GM06990 (cell line): ENCODE results near the gene ADORA2A.

Experiments
- DNase-seq: peaks from one replicate; pipeline ENCODE4 v3.0.0-alpha.2; 2011; ENCODE audit not compliant: insufficient read length; ENCODE audit errors: extremely low read depth
- H3K27me3 ChIP-seq: replicated peaks from 2 replicates; pipeline ENCODE4 v1.6.0; 2011; ENCODE audit warnings: low read length; ENCODE audit not compliant: control insufficient read depth, insufficient read depth
- H3K36me3 ChIP-seq: 2 replicates; pipeline ENCODE4 v1.5.1; 2011; ENCODE audit warnings: low read length; ENCODE audit not compliant: control insufficient read depth, insufficient read depth
- H3K4me3 ChIP-seq: replicated peaks from 2 replicates; pipeline ENCODE4 v1.5.1; 2011; ENCODE audit warnings: low read depth, mild to moderate bottlenecking, control low read depth, low read length
- TF ChIP-seq, protein P1 (sequence below): IDR thresholded peaks from 2 replicates; pipeline ENCODE4 v1.5.1; 2011; ENCODE audit warnings: low read length, control low read depth, mild to moderate bottlenecking, inconsistent platforms; ENCODE audit not compliant: insufficient read depth, poor library complexity, severe bottlenecking

The ADORA2A gene

DNA sequence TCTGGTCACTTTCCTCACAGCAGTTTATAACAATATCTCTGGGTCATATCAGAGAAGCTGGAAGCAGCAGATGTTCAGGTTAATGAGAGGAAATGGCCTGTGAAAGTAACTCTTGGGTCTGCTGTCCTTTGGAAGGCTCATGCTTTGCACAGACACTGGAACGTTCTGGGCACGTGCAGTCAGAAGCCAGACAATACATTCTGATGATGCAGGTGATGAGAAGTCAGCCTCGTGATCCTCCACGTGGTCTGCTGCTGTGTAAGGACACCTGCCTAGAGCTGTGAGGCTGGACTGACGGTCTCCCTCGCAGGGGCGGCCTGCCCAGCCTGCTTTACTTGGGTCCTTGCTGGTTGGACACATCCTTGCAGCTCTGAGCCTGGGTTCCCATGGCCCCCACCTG lies 18.8 kb upstream of the ADORA2A start:
- TF ChIP-seq, protein P1, sequence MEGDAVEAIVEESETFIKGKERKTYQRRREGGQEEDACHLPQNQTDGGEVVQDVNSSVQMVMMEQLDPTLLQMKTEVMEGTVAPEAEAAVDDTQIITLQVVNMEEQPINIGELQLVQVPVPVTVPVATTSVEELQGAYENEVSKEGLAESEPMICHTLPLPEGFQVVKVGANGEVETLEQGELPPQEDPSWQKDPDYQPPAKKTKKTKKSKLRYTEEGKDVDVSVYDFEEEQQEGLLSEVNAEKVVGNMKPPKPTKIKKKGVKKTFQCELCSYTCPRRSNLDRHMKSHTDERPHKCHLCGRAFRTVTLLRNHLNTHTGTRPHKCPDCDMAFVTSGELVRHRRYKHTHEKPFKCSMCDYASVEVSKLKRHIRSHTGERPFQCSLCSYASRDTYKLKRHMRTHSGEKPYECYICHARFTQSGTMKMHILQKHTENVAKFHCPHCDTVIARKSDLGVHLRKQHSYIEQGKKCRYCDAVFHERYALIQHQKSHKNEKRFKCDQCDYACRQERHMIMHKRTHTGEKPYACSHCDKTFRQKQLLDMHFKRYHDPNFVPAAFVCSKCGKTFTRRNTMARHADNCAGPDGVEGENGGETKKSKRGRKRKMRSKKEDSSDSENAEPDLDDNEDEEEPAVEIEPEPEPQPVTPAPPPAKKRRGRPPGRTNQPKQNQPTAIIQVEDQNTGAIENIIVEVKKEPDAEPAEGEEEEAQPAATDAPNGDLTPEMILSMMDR, result no peak
- Histone ChIP-seq H3K27me3 (no peaks in the 10 kb centered on the region), H3K4me3 (no peak overlapping the region), H3K36me3 (peaks cover 9% of the 10 kb centered on the region)
- DNase-seq, result no peak

DNA sequence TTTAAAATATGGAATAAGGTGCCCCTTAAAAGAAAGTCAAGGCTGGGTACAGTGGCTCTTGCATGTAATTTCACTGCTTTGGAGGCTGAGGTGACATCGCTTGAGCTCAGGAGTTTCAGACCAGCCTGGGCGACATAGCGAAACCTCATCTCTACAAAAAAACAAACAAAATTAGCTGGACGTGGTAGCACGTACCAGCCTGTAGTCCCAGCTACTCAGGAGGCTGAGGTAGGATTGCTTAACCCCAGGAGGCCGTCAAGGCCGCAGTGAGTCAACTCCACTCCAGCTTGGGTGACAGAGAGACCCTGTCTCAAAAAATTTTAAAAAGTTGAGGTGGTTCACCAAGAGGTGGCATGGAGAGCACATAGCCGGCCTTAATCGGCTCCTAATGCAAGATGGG lies 17.7 kb upstream of the ADORA2A start:
- no peak overlapping the region for H3K4me3 ChIP-seq
- TF ChIP-seq, protein P1, result no peak
- H3K36me3 ChIP-seq, result peaks cover 10% of the 10 kb centered on the region
- no peak for DNase-seq
- H3K27me3 ChIP-seq, result no peaks in the 10 kb centered on the region

DNA sequence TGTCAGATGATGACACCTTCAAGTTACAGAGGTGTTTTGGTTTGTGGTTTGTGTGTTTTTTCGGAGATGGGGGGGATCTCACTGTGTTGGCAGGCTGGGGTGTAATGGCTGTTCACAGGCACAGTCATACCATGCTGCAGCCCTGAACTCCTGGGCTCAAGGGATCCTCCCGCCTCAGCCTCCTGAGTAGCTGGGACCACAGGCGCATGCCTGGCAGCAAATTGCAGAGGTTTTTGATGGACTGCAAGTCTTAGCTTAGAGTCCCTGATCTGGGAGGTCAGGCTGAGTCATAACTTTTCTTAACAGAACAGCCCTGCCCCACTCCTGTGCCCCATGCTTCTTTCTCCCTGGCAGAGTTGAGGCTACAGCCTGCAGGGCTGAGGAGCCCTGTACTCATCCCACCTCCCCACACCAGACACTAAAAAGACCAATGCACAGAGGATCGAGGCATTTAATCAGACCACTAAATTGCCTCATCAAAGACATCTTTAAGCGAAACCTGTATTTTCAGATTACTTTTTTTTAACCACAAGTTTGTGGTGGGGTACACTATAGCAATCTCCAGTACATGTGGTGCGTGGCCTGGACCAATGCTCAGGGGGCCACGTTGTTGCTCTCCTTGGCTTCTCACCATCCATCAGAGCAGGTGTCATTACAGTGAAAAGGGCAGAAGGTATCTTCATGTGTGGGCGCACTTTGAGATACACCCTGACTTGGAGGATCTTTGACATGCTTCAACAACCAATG lies 17.1 kb upstream of the ADORA2A start:
- Histone ChIP-seq H3K27me3 (no peaks in the 10 kb centered on the region), H3K36me3 (peaks cover 10% of the 10 kb centered on the region), H3K4me3 (no peak overlapping the region)
- TF ChIP-seq, protein P1, result no peak
- no peak for DNase-seq

GRCh38 chr22:24411256-24412004 lies 16.0 kb upstream of the ADORA2A start:
- no peak for DNase-seq
- TF ChIP-seq, protein P1, result no peak
- H3K27me3 ChIP-seq, result no peaks in the 10 kb centered on the region
- H3K4me3 ChIP-seq, result no peak overlapping the region
- peaks cover 12% of the 10 kb centered on the region for H3K36me3 ChIP-seq

DNA sequence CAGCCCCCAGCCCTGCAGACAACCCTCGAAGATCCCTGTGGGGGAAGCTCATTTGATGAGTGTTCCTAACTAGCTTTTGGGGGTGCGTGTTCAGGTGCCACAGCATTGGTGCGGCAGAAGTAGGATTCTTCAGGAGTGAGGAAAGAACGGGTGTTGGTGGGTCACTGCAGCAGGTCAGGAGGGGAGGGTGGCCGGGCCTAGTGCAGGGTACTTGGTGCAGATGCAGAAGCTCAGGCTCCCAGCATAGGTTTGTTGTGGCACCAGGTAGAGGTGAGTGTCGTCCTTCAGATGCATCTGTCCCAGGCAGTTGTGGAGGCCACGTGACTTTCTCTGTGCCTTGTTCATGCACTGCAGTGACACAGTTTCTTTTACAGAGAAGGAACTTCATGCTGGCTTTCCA lies 15.1 kb upstream of the ADORA2A start:
- no peak overlapping the region for H3K4me3 ChIP-seq
- no peaks in the 10 kb centered on the region for H3K27me3 ChIP-seq
- TF ChIP-seq, protein P1, result no peak
- DNase-seq, result no peak
- peaks cover 12% of the 10 kb centered on the region for H3K36me3 ChIP-seq
